ENCODE data around the gene APH1B. TPM values are rescaled to one million over a fixed set of nuclear protein-coding genes. Genes with fewer than 3 reads are reported as not detected.

APH1B gene
- 1 to 10 TPM; 4.8 to 6.9 TPM for total RNA-seq

DNA sequence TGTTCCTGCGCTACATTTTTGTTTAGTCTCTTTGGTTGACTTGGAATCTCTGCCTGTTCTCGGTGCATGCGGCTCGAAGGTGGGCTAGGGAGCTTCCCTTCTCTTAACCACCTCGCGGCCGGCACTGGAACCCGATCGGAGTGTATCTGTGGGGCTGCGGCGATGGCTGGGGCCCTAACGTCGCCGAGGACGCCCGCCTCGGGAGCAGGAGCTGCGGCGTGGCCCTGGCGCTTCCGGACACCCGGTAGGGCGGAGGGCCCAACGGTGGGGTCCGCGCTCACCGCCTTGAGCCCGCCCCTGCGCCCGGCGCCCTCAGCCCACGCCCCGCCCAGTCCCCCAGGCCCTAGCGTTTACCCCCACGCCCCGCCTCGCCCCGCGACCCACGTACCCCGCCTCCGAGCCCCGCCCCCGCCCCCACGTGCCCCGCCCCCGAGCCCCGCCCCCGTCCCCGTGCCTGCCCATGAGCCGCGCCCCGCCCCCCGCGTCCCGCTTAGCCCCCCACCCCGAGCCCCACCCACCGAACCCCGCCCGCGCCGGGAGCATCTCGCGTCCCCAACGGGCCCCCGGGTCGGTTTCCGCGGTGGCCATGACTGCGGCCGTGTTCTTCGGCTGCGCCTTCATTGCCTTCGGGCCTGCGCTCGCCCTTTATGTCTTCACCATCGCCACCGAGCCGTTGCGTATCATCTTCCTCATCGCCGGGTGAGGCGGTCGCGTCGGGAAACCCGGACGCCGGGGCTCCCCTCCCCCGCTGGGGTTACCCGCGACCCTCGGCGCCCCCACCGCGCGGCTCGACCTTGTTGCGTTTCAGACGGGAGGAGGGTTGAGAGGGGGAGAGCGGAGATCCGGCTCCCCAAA, at the start of gene APH1B:
Gene APH1B, plus strand, starts transcription at position 568 of the 855 bp plus-strand sequence. Its CDS starts 19 bp downstream, at position 587.
- TF ChIP-seq, protein P1, sequence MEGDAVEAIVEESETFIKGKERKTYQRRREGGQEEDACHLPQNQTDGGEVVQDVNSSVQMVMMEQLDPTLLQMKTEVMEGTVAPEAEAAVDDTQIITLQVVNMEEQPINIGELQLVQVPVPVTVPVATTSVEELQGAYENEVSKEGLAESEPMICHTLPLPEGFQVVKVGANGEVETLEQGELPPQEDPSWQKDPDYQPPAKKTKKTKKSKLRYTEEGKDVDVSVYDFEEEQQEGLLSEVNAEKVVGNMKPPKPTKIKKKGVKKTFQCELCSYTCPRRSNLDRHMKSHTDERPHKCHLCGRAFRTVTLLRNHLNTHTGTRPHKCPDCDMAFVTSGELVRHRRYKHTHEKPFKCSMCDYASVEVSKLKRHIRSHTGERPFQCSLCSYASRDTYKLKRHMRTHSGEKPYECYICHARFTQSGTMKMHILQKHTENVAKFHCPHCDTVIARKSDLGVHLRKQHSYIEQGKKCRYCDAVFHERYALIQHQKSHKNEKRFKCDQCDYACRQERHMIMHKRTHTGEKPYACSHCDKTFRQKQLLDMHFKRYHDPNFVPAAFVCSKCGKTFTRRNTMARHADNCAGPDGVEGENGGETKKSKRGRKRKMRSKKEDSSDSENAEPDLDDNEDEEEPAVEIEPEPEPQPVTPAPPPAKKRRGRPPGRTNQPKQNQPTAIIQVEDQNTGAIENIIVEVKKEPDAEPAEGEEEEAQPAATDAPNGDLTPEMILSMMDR (IDR thresholded peaks at IDR 0.05): no peak
- no peaks in the 10 kb centered on the region for H3K36me3 ChIP-seq
- DNase-seq (ENCODE audit: low spot score): peak; percentile 70
- H3K9me3 ChIP-seq: no peaks in the 10 kb centered on the region
- peaks cover 0 to 9% of the 10 kb centered on the region in 2 donors for H3K4me1 ChIP-seq
- H3K4me3 ChIP-seq: peak within 1 kb of the TSS; percentile 81 to 88
- no peaks in the 10 kb centered on the region for H3K27me3 ChIP-seq
- peak within 1 kb of the TSS; percentile 83 to 90 for H3K27ac ChIP-seq

DNA sequence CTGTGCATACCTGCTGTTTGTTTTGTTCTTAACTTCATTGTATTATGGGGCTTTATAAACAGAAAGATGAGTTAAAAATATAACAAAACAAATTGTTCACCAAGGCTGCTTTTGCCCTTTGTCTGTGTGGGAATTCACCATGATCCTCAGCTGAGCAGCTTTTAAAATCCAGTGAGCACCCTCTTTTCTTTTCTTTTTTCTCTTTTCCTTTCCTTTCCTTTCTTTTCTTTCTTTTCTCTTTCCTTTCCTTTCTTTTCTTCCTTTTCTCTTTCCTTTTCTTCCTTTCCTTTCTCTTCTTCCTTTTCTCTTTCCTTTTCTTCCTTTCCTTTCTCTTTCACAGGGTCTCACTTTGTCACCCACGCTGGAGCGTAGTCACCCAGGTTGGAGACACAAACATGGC, 49.7 kb upstream of the APH1B start:
- Histone ChIP-seq H3K9me3 (no peaks in the 10 kb centered on the region), H3K36me3 (no peaks in the 10 kb centered on the region), H3K4me1 (peaks cover 0 to 9% of the 10 kb centered on the region in 2 donors), H3K4me3 (no peak overlapping the region), H3K27me3 (no peaks in the 10 kb centered on the region), H3K27ac (no peak overlapping the region)
- TF ChIP-seq, protein P1 (IDR thresholded peaks at IDR 0.05): no peak
- no peak for DNase-seq (ENCODE audit: low spot score)

DNA sequence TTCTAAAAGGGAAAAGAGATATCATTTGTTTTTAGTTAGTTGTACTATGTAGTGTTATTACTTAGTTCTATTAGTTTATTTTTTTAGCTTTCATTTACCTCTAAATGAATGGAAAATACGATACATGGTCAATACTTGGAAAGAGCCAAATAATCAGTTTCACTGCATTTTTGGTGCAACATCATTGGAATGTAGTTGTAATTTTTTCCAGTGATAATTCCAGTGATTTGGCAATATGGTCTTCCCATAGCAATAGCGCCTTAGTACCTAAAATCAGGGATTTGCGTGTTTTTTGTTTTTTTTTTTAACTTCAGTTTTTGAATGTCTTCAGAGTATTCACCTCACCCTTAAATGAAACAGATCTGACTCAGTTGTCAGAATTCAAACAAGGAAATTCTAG, 46.2 kb upstream of the APH1B start:
- H3K4me1 ChIP-seq: peaks cover 0 to 33% of the 10 kb centered on the region in 2 donors
- no peak overlapping the region for H3K27ac ChIP-seq
- no peak for DNase-seq (ENCODE audit: low spot score)
- TF ChIP-seq, protein P1 (IDR thresholded peaks at IDR 0.05): no peak
- H3K27me3 ChIP-seq: no peaks in the 10 kb centered on the region
- no peak overlapping the region for H3K4me3 ChIP-seq
- H3K36me3 ChIP-seq: no peaks in the 10 kb centered on the region
- no peaks in the 10 kb centered on the region for H3K9me3 ChIP-seq

DNA sequence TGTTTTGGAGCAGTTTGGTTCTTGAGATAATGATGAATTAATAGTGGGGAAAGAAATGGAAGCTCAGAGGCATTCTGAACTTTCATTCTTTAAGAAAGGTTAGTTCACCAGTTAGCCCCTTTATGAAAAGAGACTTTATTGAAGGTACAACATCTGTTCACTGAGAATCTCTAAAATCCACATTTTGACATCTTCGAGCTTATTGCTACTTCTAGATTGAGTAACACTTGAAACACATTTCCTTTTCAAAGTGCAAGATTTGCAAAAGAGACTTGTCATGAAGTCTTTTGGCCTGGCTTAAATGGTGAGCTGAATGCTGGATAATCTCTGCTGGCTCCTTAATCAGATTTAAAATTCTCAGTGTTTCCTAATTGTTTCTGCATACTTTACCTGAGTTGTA, 45.7 kb upstream of the APH1B start:
- H3K4me3 ChIP-seq: no peak overlapping the region
- TF ChIP-seq, protein P1 (IDR thresholded peaks at IDR 0.05): no peak
- no peak for DNase-seq (ENCODE audit: low spot score)
- no peak overlapping the region for H3K27ac ChIP-seq
- H3K9me3 ChIP-seq: no peaks in the 10 kb centered on the region
- no peaks in the 10 kb centered on the region for H3K36me3 ChIP-seq
- peaks cover 0 to 33% of the 10 kb centered on the region in 2 donors for H3K4me1 ChIP-seq
- no peaks in the 10 kb centered on the region for H3K27me3 ChIP-seq

DNA sequence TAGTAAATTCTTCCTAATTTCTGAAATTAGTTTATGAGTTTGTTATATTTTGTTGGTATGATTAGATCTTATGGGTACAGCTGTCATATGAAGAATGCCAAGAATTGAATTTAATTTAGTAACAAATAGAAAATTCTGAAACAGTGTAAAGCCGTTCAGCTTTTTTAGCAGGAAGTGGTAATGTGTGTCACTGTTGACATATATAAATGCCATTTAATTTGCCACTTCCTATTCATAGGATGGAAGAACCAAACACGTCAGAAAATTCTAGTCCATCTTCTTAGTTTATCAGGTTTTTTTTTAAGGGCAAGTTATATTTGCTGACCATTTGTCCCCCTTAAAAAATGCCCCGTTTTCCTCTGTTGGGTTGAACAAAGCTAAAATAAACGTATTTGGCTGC, 45.0 kb upstream of the APH1B start:
- Histone ChIP-seq H3K4me1 (peaks cover 0 to 33% of the 10 kb centered on the region in 2 donors), H3K4me3 (no peak overlapping the region), H3K9me3 (no peaks in the 10 kb centered on the region), H3K27ac (no peak overlapping the region), H3K36me3 (no peaks in the 10 kb centered on the region), H3K27me3 (no peaks in the 10 kb centered on the region)
- no peak for DNase-seq (ENCODE audit: low spot score)
- TF ChIP-seq, protein P1 (IDR thresholded peaks at IDR 0.05): no peak

Data from right atrium auricular region (tissue), 2 donors.